ENCODE measurements around the gene CLCN4.

CLCN4 gene

GRCh38 chrX:10167573-10167972 lies 10.8 kb downstream of the CLCN4 start:
- DNase-seq, result no peak

DNA sequence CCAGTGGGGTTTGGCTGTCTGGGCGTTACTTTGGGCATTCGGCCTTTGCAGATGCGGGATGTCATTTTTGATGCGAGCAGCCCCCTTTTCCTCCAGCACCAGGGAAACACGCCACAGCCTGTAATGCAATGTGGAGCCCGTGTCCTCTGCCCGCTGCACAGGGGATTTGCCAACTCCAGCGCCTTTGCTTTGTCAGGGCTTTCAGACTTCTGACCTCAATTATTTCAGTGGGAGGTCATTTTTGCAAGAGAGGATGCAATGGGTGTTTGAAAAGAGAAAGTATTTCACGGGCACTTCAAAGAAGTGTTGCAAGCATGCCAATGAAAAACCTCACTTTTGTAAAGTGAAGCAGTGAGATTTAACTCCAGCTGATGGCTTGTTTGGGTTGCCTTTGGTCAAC lies 11.5 kb downstream of the CLCN4 start:
- DNase-seq, result peak; percentile 38 to 82 (median 75)

DNA sequence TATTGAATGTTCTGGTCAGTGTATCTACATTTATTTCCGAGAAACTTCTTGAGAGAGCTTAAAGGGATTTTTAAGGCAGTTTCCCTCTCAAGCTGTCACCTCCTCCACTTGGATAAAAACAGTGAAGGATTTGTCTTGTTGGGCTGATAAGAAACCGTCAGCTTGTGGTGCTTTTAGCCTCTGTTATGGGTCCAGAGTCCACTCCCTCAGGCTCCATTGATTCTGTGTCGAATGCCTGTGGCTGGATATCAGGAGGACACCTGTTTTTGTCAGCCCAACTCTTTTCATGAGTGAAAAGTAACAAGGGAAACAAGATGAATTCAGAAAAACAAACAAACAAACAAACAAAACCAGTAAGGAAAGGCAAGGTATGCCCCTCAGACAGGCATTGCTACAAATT lies 12.4 kb downstream of the CLCN4 start:
- DNase-seq, result no peak

DNA sequence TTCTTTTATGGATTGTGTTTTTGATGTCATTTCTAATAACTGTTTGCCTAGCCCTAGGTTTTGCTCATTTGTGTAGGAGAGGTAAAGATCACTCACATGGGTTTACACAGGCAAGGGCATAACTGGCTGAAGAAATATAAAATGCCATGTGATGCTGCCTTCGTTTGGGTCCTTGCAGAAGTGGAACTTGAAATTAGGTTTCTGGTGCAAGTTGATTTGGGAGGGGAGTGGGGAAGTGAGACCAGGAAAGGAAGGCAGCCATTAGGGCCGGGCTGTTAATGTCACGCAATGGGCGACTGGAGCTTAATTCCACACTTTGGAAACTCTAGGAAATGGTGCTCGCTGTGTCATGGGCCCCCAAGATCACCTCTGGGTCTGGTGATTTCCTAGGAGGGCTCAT lies 14.5 kb downstream of the CLCN4 start:
- peak; percentile 54 to 80 (median 73) for DNase-seq

DNA sequence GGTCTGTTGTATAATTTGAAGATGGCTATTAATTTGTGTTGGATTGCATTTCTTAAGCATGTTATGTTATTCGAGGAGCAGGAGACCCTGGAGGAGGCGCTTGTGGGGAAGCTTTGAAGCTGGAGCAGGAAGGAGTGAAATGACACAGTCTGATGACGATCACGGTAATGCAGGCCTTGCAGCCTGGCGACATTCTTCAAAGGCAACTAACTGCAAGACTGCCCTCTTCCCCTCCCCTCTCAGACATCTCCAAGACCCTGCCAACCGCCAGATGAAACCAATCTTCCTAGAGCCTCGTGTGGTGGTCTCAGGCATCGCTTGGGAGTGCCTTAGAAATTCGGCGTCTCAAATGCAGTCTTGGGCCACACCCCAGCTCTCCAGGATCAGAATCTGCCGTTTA lies 16.1 kb downstream of the CLCN4 start:
- DNase-seq, result no peak

DNA sequence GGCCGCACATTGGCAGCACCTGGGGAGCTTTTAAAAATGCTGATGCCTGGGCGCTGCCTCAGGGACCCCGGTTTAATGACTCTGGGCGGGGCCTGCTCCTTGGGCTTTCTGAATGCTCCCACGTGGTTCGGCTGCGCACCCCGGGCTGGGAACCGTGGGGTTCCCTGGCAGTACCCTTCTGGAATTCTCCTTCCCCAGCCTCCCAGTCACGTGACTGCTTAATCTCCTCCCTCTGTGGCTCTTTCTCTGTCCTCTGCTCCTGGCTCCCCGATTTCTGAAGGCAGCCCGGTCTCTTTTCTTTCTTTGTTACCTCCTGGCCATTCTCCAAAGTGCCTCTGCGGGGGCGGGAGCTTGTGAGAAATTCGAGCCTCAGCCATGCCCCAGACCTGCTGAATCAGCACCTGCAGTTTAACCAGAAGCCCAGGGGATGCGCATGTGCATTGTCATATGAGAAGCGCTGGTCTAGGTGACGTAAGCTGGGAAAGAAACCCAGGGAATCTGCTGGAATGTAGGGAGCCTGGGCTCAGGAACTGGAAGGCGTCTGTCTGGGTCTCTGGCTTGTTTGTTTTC lies 16.6 kb downstream of the CLCN4 start:
- no peak for DNase-seq

- no peak for DNase-seq
Measured at GRCh38 chrX:10174051-10174450, 17.3 kb downstream of the CLCN4 start.

- DNase-seq, result no peak
Measured at GRCh38 chrX:10174810-10175209, 18.0 kb downstream of the CLCN4 start.

GRCh38 chrX:10175319-10175871 lies 18.6 kb downstream of the CLCN4 start:
- no peak for DNase-seq

- DNase-seq, result peak in 3 of 4 experiments; percentile 26 to 45 (median 42)
Measured at GRCh38 chrX:10176121-10177003, 19.6 kb downstream of the CLCN4 start.

DNA sequence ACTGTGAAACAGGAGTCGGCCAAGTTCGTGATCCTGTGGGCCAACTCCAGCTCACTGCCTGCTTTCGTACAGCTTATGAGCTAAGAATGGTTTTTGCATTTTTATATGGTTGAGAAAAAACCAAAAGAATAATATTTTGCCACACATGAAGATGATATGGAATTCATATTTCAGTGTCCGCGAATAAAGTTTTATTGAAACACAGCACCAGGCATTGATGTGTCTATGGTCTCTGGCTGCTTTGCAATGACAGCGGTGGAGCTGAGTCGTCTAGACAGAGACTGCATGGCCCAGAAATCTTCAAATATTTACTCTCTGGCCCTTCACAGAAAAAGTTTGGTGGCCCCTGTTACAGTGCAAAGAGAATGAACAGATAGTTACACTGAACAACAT lies 20.2 kb downstream of the CLCN4 start:
- no peak for DNase-seq

- no peak for DNase-seq
Measured at GRCh38 chrX:10177601-10178000, 20.8 kb downstream of the CLCN4 start.

DNA sequence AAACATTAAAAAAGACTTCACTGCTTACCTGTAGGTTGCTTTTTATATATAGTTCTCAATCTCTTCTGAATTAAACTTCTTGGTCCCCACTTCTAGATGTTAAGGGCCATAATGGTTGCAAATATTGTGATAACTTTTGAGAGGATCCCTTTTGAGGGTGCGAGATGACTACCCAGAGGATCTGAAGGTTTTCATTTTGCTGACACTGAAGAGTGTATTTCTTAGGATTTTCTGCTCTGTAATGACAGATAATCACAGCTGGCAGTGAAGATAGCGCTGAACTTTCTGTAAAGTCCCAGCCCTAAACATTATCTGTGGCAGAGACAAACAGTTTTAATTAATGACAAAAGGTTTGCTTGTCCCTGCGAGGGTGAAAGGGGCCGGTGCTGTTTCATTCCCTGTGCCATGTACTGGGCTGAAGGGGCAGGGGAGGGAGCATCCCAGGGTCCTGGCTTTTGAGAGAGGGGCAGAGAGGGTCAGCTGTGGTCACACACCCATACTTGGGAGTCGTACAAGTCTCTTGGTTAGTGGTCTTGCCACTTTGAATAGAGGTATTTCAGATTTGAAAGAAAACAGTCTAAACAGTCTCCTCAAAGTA lies 22.2 kb downstream of the CLCN4 start:
- DNase-seq, result no peak

DNA sequence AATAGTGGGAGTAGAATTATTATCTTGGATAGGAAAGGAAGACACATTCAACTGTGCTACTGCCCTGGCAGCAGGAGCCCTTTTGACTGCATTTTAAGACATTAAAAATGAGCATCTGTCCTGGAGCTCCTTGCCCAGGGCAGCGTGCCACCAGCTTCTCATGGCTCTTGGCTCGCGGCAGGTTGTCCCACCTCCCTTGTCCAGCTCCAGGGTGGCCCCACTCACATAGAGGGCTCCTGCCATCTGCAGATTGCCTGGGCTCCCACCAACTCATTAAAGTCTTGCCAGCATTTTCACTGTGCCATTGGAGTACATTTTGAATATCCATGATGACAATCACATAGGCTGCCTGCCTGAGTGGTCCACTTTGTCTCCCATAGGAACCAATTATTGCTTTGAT lies 27.0 kb downstream of the CLCN4 start:
- DNase-seq, result no peak

GRCh38 chrX:10184411-10184810 lies 27.6 kb downstream of the CLCN4 start:
- no peak for DNase-seq

DNA sequence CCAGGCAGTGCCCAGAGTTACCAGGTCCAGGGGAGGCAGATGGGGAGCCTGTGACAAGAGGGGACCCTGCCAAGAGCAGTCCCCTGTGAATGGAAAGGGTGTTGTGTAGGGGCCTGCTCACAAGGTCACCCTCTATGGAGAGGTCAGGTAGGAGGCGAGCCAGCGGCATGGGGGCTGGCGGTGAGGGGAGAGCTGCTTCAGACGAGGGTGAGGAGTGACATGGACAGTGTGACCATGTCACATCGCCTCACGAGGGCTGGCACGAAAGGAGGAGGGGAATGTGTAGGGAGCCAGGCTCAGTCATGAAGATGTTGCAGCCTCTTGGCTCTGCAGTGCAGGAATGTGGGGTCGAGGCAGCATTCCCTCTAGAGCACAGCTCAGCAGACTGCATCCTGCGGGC lies 29.6 kb downstream of the CLCN4 start:
- DNase-seq, result no peak

GRCh38 chrX:10187421-10187820 lies 30.6 kb downstream of the CLCN4 start:
- DNase-seq, result no peak

DNA sequence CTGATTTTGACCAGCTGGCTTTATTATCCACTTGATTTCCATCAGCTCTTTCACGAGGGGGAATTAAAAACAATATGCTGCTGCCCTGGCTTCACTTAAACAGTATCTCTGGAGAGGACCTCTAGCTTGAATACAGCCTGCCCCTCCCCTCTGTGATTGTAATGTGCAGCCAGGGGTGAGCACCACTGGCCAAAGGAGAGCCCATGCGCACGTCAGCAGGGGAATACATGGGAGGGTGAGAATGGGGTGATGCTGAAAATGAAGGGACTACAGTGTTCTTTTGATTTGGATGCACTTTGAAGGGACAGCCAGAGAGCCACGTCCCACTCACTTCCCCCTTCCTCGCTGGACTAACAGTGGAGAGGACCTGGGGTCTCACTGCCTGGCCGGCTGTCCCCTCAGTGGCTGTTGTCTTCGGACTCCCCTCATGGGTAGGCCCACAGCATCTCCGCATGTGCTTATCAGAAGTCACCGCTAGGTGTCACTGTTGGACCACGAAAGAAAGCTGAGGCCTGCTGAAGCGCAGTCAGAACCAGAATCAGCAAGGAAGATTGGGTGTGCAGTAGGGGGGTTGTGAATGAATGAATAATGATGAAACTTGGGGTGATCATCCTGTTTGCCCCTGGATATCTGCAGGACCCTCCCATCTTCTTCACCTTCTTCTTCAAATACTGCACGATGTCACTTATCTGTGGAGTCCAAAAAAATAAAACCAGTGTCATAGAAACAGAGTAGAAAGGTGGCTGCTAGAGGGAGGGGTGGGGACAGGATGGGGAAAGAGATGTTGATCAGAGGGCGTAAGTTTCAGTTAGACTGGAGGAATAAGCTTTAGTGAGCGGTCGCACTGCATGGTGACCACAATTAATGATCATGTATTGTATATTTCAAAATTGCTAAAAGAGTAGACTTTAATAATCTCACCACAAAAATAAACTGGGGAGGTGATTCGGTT lies 32.8 kb downstream of the CLCN4 start:
- peak; percentile 68 to 80 (median 78) for DNase-seq

DNA sequence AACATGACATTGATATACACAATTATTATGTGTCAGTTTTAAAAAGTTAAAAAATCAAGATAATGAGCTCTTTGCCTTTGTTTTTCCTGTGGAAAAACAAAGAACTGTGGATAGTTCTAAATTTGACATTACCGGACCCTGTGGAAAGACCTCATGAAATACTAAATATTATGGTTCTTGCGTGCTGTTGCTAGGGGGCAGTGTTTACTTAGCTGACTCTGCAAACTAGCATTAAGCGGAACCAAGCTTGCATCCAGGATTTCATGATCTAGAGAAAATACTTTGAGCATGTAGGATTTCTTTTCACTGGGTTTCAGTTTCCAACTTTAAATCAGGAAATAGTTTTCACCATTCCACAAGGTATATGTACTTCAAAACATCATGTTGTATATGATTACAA lies 33.6 kb downstream of the CLCN4 start:
- DNase-seq, result peak; percentile 54 to 83 (median 76)

DNA sequence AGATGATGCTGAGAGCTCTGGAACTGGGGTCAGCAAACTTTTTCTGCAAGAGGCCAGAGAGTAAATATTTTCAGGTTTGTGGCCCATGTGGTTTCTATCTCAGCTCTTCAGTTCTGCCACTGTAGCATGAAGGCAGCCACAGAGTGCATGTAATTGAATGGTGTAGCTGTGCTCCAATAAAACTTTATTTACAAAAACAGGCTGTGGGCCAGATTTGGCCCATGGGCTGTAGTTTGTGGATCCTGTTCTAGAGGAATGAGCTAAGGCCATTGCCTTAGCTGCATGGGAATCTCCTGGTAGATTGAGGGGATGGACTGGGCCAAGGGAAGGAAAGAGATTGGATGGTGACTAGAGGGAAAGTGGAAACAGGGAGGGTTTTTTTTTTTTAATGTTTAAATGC lies 36.8 kb downstream of the CLCN4 start:
- DNase-seq, result no peak

DNA sequence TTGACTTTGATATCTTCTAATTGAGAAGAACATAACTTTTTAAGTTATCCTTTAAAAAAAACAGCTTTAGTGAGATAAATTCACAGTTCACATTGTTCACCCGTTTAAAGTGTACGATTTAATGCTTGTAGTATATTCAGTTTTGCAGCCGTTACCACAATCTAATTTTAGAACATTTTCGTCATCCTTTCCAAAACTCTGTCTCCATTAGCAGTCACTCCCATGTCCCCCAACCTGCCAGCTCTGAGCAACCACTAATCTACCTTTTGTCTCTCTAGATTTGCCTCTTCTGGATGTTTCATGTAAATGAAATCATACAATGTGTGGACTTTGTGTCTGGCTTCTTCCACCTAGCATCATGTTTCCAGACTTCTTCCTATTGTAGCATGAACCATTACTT lies 38.6 kb downstream of the CLCN4 start:
- no peak for DNase-seq

- DNase-seq, result no peak
Measured at GRCh38 chrX:10195947-10196346, 39.2 kb downstream of the CLCN4 start.

Data from suppressor macrophage (primary cell).